Progenitor cell of endocrine pancreas (in vitro differentiated cells): ENCODE measurements around the gene WFDC1. TPM values are rescaled to one million over a fixed set of nuclear protein-coding genes. Genes with fewer than 3 reads are reported as not detected.

ENCODE experiments used
- DNase-seq: peaks from one replicate; pipeline ENCODE4 v3.0.0; 2021; ENCODE audit warnings: low spot score; ENCODE audit not compliant: unreplicated experiment
- H3K27ac Mint-ChIP-seq: 2 replicates; pipeline ENCODE4 v1.8.0; 2021; ENCODE audit warnings: mild to moderate bottlenecking, moderate library complexity, mixed read lengths
- H3K27me3 Mint-ChIP-seq: 2 replicates; pipeline ENCODE4 v1.8.0; 2021; ENCODE audit warnings: mixed read lengths
- H3K36me3 Mint-ChIP-seq: 2 replicates; pipeline ENCODE4 v1.8.0; 2022; ENCODE audit warnings: mixed read lengths; ENCODE audit not compliant: insufficient read depth
- H3K4me1 Mint-ChIP-seq: 2 replicates; pipeline ENCODE4 v1.8.0; 2021; ENCODE audit warnings: low read depth, mixed read lengths
- H3K4me3 Mint-ChIP-seq: 2 replicates; pipeline ENCODE4 v1.8.0; 2021; ENCODE audit warnings: low read depth, mild to moderate bottlenecking, moderate library complexity, mixed read lengths
- H3K9me3 Mint-ChIP-seq: 2 replicates; pipeline ENCODE4 v1.8.0; 2021; ENCODE audit warnings: low read depth, mixed read lengths
- total RNA-seq: library from RNA; stranded (reverse); gene quantifications from 2 replicates; pipeline ENCODE4 v1.2.1, GENCODE V29; 2021
- TF ChIP-seq, protein P1 (sequence below): fragments of 200-600 bp; sonication (generic); IDR thresholded peaks from one replicate; pipeline ENCODE4 v1.5.0; 2021; ENCODE audit warnings: antibody characterized with exemption, mild to moderate bottlenecking; ENCODE audit not compliant: unreplicated experiment

Gene WFDC1
- total RNA-seq, 1 donor from 2014 or later, result 0.24 TPM

DNA sequence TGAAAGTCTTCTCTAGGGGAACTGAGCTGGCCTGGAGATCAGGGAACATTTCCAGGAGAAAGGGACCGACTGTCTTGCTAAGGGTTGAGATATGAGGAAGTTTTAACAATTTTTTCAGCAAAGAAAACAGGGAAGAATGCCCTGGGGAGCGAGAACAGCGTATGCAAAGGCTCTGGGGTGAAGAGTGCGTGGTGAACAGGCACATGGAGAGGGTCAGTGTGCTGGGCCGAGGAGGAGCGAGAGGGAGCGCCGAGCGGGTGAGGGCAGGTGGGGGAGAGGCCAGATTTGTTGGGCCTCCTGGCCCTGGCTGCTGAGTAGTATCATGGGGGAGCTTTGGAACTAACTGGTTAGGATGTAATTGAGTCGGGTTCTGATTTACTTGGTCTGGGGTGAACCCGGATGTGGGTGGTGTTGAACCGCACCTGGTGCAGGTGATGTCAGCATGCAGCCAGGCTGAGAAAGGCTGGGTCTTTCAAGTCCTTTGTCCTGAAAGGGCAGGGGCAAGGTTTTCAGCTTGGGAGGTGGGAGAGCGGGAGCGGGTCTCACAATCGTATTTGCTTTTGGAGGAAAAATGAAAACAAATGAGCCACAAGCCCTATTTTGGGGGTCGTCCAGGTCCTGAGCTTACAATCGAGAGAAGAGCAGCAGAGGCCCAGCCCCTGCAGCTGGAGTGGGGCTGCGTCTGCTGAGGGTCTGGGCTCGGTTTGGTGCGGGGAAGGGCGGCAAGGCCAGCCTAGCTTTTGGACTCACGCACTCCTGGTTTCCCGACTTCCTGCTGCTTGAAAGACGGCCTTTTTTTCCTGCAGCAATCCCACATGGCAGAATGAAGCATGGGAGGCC, 11.1 kb upstream of the WFDC1 start:
- peaks cover 34% of the 10 kb centered on the region for H3K27me3 Mint-ChIP-seq
- peaks cover 2% of the 10 kb centered on the region for H3K4me1 Mint-ChIP-seq
- no peak for DNase-seq
- H3K27ac Mint-ChIP-seq, result no peak overlapping the region
- peaks cover 3% of the 10 kb centered on the region for H3K9me3 Mint-ChIP-seq
- no peaks in the 10 kb centered on the region for H3K36me3 Mint-ChIP-seq
- H3K4me3 Mint-ChIP-seq, result no peak overlapping the region
- TF ChIP-seq, protein P1, sequence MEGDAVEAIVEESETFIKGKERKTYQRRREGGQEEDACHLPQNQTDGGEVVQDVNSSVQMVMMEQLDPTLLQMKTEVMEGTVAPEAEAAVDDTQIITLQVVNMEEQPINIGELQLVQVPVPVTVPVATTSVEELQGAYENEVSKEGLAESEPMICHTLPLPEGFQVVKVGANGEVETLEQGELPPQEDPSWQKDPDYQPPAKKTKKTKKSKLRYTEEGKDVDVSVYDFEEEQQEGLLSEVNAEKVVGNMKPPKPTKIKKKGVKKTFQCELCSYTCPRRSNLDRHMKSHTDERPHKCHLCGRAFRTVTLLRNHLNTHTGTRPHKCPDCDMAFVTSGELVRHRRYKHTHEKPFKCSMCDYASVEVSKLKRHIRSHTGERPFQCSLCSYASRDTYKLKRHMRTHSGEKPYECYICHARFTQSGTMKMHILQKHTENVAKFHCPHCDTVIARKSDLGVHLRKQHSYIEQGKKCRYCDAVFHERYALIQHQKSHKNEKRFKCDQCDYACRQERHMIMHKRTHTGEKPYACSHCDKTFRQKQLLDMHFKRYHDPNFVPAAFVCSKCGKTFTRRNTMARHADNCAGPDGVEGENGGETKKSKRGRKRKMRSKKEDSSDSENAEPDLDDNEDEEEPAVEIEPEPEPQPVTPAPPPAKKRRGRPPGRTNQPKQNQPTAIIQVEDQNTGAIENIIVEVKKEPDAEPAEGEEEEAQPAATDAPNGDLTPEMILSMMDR, result no peak

DNA sequence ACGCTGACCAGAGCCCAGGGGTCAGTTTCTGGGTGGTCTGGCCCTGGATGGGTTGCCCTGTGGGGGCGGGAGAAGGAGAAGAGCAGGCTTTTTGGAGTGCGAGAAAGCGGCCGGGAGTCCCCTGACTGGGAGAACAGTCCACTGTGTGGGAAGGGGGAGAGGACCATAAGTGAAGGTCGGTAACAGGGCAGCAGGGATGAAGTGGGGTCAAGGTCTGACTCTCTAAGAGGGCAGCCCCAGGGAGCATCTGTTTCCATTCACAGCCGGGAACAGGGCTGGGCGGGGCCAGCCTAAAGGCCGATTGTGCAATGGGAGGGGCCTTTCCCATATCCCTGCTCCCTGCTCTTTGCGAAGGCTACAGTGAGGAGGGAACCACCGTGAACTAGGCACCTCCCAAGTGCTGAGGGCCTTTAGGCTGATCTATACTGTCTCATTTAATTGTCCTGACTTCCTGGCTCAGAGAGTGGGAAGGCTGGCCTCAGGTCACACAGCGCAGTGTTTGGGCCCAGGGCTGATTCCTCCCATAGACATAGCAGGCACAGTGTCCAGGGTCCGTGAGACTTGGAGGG, 10.4 kb upstream of the WFDC1 start:
- DNase-seq, result no peak
- TF ChIP-seq, protein P1, result no peak
- H3K36me3 Mint-ChIP-seq, result no peaks in the 10 kb centered on the region
- H3K27me3 Mint-ChIP-seq, result peaks cover 30% of the 10 kb centered on the region
- no peak overlapping the region for H3K4me3 Mint-ChIP-seq
- H3K9me3 Mint-ChIP-seq, result peaks cover 3% of the 10 kb centered on the region
- no peak overlapping the region for H3K27ac Mint-ChIP-seq
- peaks cover 2% of the 10 kb centered on the region for H3K4me1 Mint-ChIP-seq

DNA sequence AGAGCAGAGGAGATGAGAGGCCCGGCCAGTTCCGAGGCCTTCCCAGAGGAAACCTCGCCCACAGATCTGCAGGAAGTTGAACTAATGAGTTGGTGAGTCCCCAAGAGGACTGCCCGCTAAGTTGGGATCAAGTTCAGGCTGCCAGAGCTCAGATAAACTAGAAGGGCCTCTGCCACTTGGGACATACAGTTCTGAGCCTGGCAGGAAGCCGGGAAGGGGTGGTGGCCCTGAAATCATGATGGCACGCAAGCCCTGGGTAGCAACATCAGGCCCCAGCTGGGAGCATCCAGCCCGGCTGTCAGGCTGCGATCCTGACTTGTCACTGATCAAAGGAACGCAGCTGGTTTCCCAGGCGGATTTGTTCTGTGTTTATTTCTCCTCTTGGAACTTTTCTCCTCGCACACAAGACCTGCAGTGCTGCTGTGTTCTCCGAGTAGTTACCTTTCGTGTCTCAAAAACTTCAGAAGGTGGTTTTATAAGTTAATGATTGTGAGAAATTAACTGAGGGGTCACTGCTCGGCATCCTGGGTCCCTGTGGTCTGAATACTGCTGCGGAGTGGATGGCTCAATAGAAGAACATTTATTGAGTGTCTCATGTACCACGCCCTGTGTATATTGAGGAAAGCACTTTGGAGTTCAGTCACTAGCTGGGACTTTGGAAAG, 8.0 kb upstream of the WFDC1 start:
- Mint-ChIP-seq H3K36me3 (no peaks in the 10 kb centered on the region), H3K27ac (no peak overlapping the region)

DNA sequence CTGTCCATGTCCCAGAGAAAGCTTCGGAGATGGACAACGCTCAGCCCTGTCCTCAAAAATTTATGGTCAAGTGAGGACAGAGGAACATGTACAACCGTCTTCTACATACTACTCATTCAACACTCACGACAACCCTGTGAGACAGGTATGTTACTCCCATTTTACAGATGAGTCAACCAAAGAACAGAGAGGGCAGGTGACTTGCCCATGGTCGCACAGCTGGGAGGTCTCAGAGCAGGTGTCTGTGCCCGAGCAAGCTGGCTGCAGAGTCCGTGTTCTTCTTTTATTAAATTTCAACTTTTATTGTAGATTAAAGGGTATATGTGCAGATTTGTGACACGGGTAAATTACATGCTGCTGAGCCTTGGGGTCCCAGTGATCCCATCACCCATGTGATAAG, 5.8 kb upstream of the WFDC1 start:
- H3K4me1 Mint-ChIP-seq, result peaks cover 2% of the 10 kb centered on the region
- no peak overlapping the region for H3K27ac Mint-ChIP-seq
- H3K4me3 Mint-ChIP-seq, result no peak overlapping the region
- no peak for DNase-seq
- peaks cover 27% of the 10 kb centered on the region for H3K27me3 Mint-ChIP-seq
- H3K9me3 Mint-ChIP-seq, result peaks cover 3% of the 10 kb centered on the region
- no peaks in the 10 kb centered on the region for H3K36me3 Mint-ChIP-seq
- TF ChIP-seq, protein P1, result no peak

More for the DNA sequence above, 8.0 kb upstream of the WFDC1 start:
- peaks cover 3% of the 10 kb centered on the region for H3K9me3 Mint-ChIP-seq
- no peak overlapping the region for H3K4me3 Mint-ChIP-seq
- H3K27me3 Mint-ChIP-seq, result peaks cover 30% of the 10 kb centered on the region
- DNase-seq, result no peak
- TF ChIP-seq, protein P1, result no peak
- H3K4me1 Mint-ChIP-seq, result peaks cover 2% of the 10 kb centered on the region

DNA sequence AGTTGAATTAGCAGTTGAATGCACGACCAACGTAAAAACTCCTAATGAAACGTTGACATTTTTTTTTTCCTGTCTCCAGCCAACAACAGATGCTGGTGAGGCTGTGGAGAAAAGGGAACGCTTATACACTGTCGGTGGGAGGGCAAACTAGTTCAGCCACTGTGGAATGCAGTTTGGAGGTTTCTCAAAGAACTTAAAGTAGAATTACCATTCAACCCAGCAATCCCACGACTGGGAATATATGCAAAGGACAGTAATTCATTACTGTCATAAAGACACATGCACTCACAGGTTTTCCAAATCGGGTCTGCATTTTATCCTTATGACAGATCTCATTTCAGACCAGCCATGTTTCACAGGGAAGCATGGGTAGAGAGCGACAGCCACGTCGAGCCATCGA, 3.5 kb upstream of the WFDC1 start:
- Mint-ChIP-seq H3K4me3 (no peak overlapping the region), H3K36me3 (no peaks in the 10 kb centered on the region), H3K9me3 (peaks cover 3% of the 10 kb centered on the region), H3K4me1 (no peaks in the 10 kb centered on the region), H3K27ac (no peak overlapping the region), H3K27me3 (peaks cover 45% of the 10 kb centered on the region)
- DNase-seq, result no peak
- TF ChIP-seq, protein P1, result no peak
